ENCODE measurements around the gene DPY19L1. TPM values are rescaled to one million over a fixed set of nuclear protein-coding genes. Genes with fewer than 3 reads are reported as not detected.

DPY19L1 gene
- total RNA-seq, 1 donor: 27.1 TPM

GRCh38 chr7:35015346-35015859 lies 21.9 kb downstream of the DPY19L1 start:
- no peak for DNase-seq (ENCODE audit: insufficient read length, low spot score, missing footprints)
- TF ChIP-seq CTCF (IDR thresholded peaks at IDR 0.05; ENCODE audit: extremely low read depth, low read depth, low read length): no peak
- H4K20me1 ChIP-seq (ENCODE audit: insufficient read depth, low read length): no peaks in the 10 kb centered on the region

GRCh38 chr7:35012160-35012559 lies 25.1 kb downstream of the DPY19L1 start:
- Histone ChIP-seq H3K27me3 (ENCODE audit: insufficient read depth, low read length) (no peaks in the 10 kb centered on the region), H3K4me2 (ENCODE audit: insufficient read depth, low read length) (no peak overlapping the region), H3K27ac (ENCODE audit: low read depth, low read length) (no peak overlapping the region), H4K20me1 (ENCODE audit: insufficient read depth, low read length) (no peaks in the 10 kb centered on the region), H3K79me2 (ENCODE audit: insufficient read depth, low read length) (no peaks in the 10 kb centered on the region), H3K9me3 (ENCODE audit: low read depth, low read length) (no peaks in the 10 kb centered on the region), H2AFZ (ENCODE audit: low read length) (no peak overlapping the region), H3K4me1 (ENCODE audit: insufficient read depth, low read length) (no peaks in the 10 kb centered on the region), H3K4me3 (ENCODE audit: insufficient read depth, low read length) (no peak overlapping the region), H3K36me3 (ENCODE audit: insufficient read depth, low read length) (peaks cover 7% of the 10 kb centered on the region)
- no peak for DNase-seq (ENCODE audit: insufficient read length, low spot score, missing footprints)
- TF ChIP-seq CTCF (IDR thresholded peaks at IDR 0.05; ENCODE audit: extremely low read depth, low read depth, low read length): no peak

More at GRCh38 chr7:35015346-35015859, 21.9 kb downstream of the DPY19L1 start:
- Histone ChIP-seq H3K79me2 (ENCODE audit: insufficient read depth, low read length) (no peaks in the 10 kb centered on the region), H3K9me3 (ENCODE audit: low read depth, low read length) (no peaks in the 10 kb centered on the region), H3K36me3 (ENCODE audit: insufficient read depth, low read length) (peaks cover 7% of the 10 kb centered on the region), H3K4me2 (ENCODE audit: insufficient read depth, low read length) (no peak overlapping the region), H2AFZ (ENCODE audit: low read length) (no peak overlapping the region), H3K27ac (ENCODE audit: low read depth, low read length) (no peak overlapping the region), H3K27me3 (ENCODE audit: insufficient read depth, low read length) (no peaks in the 10 kb centered on the region), H3K4me1 (ENCODE audit: insufficient read depth, low read length) (no peaks in the 10 kb centered on the region), H3K4me3 (ENCODE audit: insufficient read depth, low read length) (no peak overlapping the region)

GRCh38 chr7:35011085-35011484 lies 26.2 kb downstream of the DPY19L1 start:
- no peaks in the 10 kb centered on the region for H4K20me1 ChIP-seq (ENCODE audit: insufficient read depth, low read length)
- DNase-seq (ENCODE audit: insufficient read length, low spot score, missing footprints): no peak
- no peaks in the 10 kb centered on the region for H3K9me3 ChIP-seq (ENCODE audit: low read depth, low read length)
- no peaks in the 10 kb centered on the region for H3K4me1 ChIP-seq (ENCODE audit: insufficient read depth, low read length)
- TF ChIP-seq CTCF (IDR thresholded peaks at IDR 0.05; ENCODE audit: extremely low read depth, low read depth, low read length): no peak
- no peak overlapping the region for H2AFZ ChIP-seq (ENCODE audit: low read length)
- peaks cover 7% of the 10 kb centered on the region for H3K36me3 ChIP-seq (ENCODE audit: insufficient read depth, low read length)
- no peak overlapping the region for H3K4me2 ChIP-seq (ENCODE audit: insufficient read depth, low read length)
- H3K27me3 ChIP-seq (ENCODE audit: insufficient read depth, low read length): no peaks in the 10 kb centered on the region
- H3K4me3 ChIP-seq (ENCODE audit: insufficient read depth, low read length): no peak overlapping the region
- H3K79me2 ChIP-seq (ENCODE audit: insufficient read depth, low read length): no peaks in the 10 kb centered on the region
- H3K27ac ChIP-seq (ENCODE audit: low read depth, low read length): no peak overlapping the region

DNA sequence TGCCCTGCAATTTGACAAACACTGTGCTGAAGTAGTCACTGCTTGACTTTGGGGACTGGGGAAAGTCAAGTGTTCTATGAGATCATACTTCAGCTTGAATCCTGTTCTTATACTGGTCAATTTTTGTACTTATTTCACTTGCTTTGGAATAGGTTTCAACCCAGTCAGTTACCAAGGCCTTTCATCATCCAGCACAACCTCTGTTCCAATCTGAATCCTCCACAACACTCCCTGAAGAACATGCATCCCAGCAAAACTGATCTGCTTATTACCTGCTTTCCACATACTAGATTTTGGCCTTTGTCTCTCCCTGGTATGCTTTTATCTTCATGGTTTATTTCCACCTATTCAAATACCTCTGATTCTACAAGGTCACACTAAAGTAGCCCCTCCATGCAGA lies 29.5 kb downstream of the DPY19L1 start:
- Histone ChIP-seq H3K36me3 (ENCODE audit: insufficient read depth, low read length) (peaks cover 7% of the 10 kb centered on the region), H3K79me2 (ENCODE audit: insufficient read depth, low read length) (no peaks in the 10 kb centered on the region), H3K27ac (ENCODE audit: low read depth, low read length) (no peak overlapping the region), H3K27me3 (ENCODE audit: insufficient read depth, low read length) (no peaks in the 10 kb centered on the region), H2AFZ (ENCODE audit: low read length) (no peak overlapping the region), H3K4me3 (ENCODE audit: insufficient read depth, low read length) (no peak overlapping the region), H3K9me3 (ENCODE audit: low read depth, low read length) (no peaks in the 10 kb centered on the region), H4K20me1 (ENCODE audit: insufficient read depth, low read length) (no peaks in the 10 kb centered on the region), H3K4me2 (ENCODE audit: insufficient read depth, low read length) (no peak overlapping the region), H3K4me1 (ENCODE audit: insufficient read depth, low read length) (peaks cover 23% of the 10 kb centered on the region)
- no peak for DNase-seq (ENCODE audit: insufficient read length, low spot score, missing footprints)
- TF ChIP-seq CTCF (IDR thresholded peaks at IDR 0.05; ENCODE audit: extremely low read depth, low read depth, low read length): no peak
